ENCODE measurements around the gene PCYT2.

PCYT2 gene

GRCh38 chr17:81888988-81889595 lies 22.1 kb downstream of the PCYT2 start:
- DNase-seq (ENCODE audit: low read depth in 1 of 2, low spot score in 1 of 2), result no peak
- no peak for TF ChIP-seq JUND (IDR thresholded peaks at IDR 0.05; ENCODE audit: low read depth)
- in situ Hi-C loops (cut with HindIII; ENCODE audit: low pct_unique_long_range_greater_than_20kb, low sequenced_read_pairs), result no loop called here

DNA sequence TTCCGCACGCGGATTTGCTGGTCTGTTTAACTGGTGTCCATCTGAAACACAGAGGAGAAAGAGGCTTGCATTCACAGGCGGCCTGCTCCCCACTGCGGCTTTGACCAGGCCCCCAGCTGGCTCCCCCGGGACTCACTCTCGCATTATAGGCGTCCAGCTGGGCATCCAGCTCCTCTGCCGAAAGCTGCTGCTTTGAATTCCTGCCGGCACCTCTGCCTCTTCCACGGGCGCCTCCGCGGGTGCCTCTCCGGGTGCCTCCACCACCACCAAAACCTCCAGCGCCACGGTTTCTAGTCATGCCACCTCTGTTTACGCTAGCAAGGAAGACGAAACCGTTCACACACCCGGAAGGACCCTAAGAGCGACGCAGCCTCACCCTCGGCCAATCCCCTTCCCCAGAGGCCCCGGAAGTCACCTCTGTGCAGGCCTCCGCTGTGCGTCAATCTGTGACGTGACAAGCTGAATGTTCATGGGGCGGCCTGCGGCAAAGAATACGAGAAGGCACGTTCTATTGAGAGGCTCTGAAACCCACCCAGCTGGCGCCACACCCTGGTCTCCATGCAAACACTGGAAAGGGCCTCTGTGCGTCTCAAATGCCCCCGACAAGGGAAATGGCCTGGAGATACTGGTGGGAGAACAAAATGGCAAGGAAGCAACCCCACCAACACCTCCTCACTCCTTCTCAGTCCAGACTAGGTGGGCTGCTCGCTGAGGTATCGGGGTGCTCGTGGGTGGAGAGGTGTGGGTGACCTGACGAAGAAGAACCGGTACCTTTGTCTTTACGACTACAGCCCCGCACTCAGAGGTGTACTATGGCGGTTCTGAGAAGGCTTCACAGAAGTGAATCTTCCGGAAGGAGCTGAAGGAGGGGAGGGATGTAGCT lies 22.9 kb downstream of the PCYT2 start:
- no peak for TF ChIP-seq JUND (IDR thresholded peaks at IDR 0.05; ENCODE audit: low read depth)

DNA sequence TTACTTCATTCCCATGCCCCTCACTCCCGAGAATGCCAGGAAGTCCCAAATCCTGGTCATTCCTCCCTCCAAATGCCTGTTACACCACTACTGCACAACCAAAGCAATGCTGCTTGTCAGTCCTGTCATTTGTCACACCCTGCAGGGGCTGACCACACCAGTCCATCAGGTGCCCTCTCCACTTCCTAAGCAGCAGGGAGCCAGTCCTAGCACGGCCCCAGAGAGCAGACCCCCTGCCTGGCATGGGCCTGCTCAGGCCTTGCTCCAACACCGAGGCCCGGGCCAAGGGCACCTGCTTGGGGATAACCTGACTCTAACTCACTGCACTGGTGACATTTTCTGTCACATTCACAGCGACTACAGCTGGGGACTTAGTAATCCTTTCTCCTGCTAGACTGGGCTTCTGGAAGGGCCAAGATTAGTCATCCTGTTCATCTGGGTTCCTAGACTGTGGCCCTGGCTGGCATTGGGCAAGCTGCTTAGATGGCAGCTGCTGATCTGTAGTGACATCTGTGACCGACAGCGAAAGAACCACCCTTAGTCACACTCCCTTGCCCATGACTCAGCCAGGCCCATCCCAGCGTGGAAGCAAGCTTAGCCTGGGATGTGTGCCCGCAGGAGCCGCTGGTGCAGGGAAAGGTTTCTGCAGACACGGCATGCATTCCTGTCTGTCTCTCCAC lies 25.2 kb downstream of the PCYT2 start:
- DNase-seq (ENCODE audit: low read depth in 1 of 2, low spot score in 1 of 2), result no peak
- in situ Hi-C loops (cut with HindIII; ENCODE audit: low pct_unique_long_range_greater_than_20kb, low sequenced_read_pairs), result no loop called here
- no peak for TF ChIP-seq JUND (IDR thresholded peaks at IDR 0.05; ENCODE audit: low read depth)

More for the DNA sequence above, 22.9 kb downstream of the PCYT2 start:
- no peak for DNase-seq (ENCODE audit: low read depth in 1 of 2, low spot score in 1 of 2)
- in situ Hi-C loops (cut with HindIII; ENCODE audit: low pct_unique_long_range_greater_than_20kb, low sequenced_read_pairs), result no loop called here

- DNase-seq (ENCODE audit: low read depth in 1 of 2, low spot score in 1 of 2), result no peak
- in situ Hi-C loops (cut with HindIII; ENCODE audit: low pct_unique_long_range_greater_than_20kb, low sequenced_read_pairs), result no loop called here
Observed at GRCh38 chr17:81885454-81885853, 25.7 kb downstream of the PCYT2 start.

GRCh38 chr17:81884968-81885367 lies 26.2 kb downstream of the PCYT2 start:
- in situ Hi-C loops (cut with HindIII; ENCODE audit: low pct_unique_long_range_greater_than_20kb, low sequenced_read_pairs), result no loop called here
- TF ChIP-seq JUND (IDR thresholded peaks at IDR 0.05; ENCODE audit: low read depth), result no peak
- no peak for DNase-seq (ENCODE audit: low read depth in 1 of 2, low spot score in 1 of 2)

More at GRCh38 chr17:81885454-81885853, 25.7 kb downstream of the PCYT2 start:
- no peak for TF ChIP-seq JUND (IDR thresholded peaks at IDR 0.05; ENCODE audit: low read depth)

DNA sequence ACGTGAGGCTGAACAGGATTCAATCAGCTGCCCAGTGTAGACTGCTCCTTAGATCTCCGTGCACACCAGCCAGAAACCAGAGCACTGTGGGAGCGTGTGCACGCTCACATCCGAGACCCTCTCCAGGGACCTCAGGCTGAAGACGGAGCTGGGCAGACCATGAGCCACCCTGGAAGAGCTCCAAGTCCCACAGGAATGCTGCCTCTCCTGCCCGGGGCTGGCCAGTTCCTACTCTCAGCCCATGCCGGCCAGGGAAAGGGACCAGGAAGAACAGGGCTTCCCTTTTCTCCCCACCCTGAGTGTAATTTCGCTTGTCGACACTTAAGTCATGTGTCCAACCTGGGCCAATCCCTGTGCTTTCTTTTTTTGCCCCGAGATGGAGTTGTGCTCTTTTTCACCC lies 26.7 kb downstream of the PCYT2 start:
- in situ Hi-C loops (cut with HindIII; ENCODE audit: low pct_unique_long_range_greater_than_20kb, low sequenced_read_pairs), result no loop called here
- peak in 1 of 2 experiments; percentile 42 for DNase-seq (ENCODE audit: low read depth in 1 of 2, low spot score in 1 of 2)
- no peak for TF ChIP-seq JUND (IDR thresholded peaks at IDR 0.05; ENCODE audit: low read depth)

GRCh38 chr17:81879121-81879520 lies 32.1 kb downstream of the PCYT2 start:
- no peak for TF ChIP-seq JUND (IDR thresholded peaks at IDR 0.05; ENCODE audit: low read depth)
- DNase-seq (ENCODE audit: low read depth in 1 of 2, low spot score in 1 of 2), result peak in 1 of 2 experiments; percentile 43
- in situ Hi-C loops (cut with HindIII; ENCODE audit: low pct_unique_long_range_greater_than_20kb, low sequenced_read_pairs), result no loop called here

- no peak for TF ChIP-seq JUND (IDR thresholded peaks at IDR 0.05; ENCODE audit: low read depth)
- in situ Hi-C loops (cut with HindIII; ENCODE audit: low pct_unique_long_range_greater_than_20kb, low sequenced_read_pairs), result no loop called here
- no peak for DNase-seq (ENCODE audit: low read depth in 1 of 2, low spot score in 1 of 2)
Observed at GRCh38 chr17:81878294-81878693, 32.9 kb downstream of the PCYT2 start.

- in situ Hi-C loops (cut with HindIII; ENCODE audit: low pct_unique_long_range_greater_than_20kb, low sequenced_read_pairs), result no loop called here
- DNase-seq (ENCODE audit: low read depth in 1 of 2, low spot score in 1 of 2), result no peak
- TF ChIP-seq JUND (IDR thresholded peaks at IDR 0.05; ENCODE audit: low read depth), result no peak
Observed at GRCh38 chr17:81877569-81877968, 33.6 kb downstream of the PCYT2 start.

DNA sequence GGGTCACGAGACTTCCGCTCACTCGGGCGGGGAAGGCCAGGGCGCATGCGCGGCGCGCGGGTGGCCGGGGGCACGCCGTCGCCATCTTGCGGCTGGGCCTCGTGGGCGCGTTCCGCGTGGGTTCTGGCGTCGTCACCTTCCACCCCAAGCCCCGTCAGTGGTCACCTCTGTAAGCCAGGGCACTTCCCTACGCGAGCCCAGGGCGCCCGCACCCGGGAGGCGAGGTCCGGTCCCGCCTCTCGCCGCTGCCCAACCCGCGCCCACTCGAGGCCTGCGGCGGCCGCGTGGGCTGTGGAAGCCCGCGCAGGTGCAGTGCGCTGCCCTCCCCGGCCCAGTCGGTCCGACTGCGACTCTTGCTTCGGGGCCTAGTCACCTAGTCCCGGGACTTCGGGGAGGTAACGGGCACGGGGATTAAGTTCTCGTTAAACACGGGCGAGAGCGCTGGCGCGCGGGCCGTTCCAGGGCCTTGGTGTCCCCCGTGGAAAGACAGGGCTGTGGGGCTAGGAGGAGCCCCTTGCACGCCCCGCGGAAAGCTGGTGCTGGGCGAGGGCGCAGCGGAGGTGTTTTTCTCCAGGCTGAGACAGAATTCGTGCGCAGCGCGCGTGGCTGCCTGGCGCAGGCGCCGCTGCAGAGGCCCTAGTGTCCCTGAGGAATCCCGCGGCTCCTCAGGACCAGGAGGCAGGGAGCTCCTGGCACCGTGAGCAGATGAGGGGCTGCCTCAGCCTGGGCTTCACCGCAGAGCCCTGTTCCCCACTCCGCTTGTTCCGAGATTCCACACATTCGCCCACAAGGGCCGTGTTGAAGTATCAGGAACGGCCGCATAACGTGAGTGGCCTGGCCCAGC lies 39.6 kb downstream of the PCYT2 start:
- peak; percentile 95 to 96 for DNase-seq (ENCODE audit: low read depth in 1 of 2, low spot score in 1 of 2)
- TF ChIP-seq JUND (IDR thresholded peaks at IDR 0.05; ENCODE audit: low read depth), result no peak
- in situ Hi-C loops (cut with HindIII; ENCODE audit: low pct_unique_long_range_greater_than_20kb, low sequenced_read_pairs), result no loop called here

- TF ChIP-seq JUND (IDR thresholded peaks at IDR 0.05; ENCODE audit: low read depth), result no peak
- in situ Hi-C loops (cut with HindIII; ENCODE audit: low pct_unique_long_range_greater_than_20kb, low sequenced_read_pairs), result no loop called here
- DNase-seq (ENCODE audit: low read depth in 1 of 2, low spot score in 1 of 2), result no peak
Observed at GRCh38 chr17:81870981-81871386, 40.2 kb downstream of the PCYT2 start, which contains the start of gene ARHGDIA. TSS of gene ARHGDIA (minus strand) at chr17:81871337. CDS start at chr17:81869930, 1,407 bp downstream.
